H9 (cell line): ENCODE results near the gene AKAIN1. TPM values are rescaled to one million over a fixed set of nuclear protein-coding genes. Genes with fewer than 3 reads are reported as not detected.

Source experiments
- DNase-seq: peaks from one replicate; pipeline ENCODE4 v3.0.0-alpha.2; 2017
- H2AFZ ChIP-seq: one replicate; pipeline ENCODE4 v1.6.1; 2013; ENCODE audit warnings: mild to moderate bottlenecking, low read length, control low read depth, moderate library complexity
- H2AK5ac ChIP-seq: 2 replicates; pipeline ENCODE4 v1.6.1; 2013; ENCODE audit warnings: low read length, control low read depth, mixed read lengths; ENCODE audit not compliant: insufficient read length
- H2BK120ac ChIP-seq: one replicate; pipeline ENCODE4 v1.6.1; 2013; ENCODE audit warnings: low read depth, mild to moderate bottlenecking, low read length, control low read depth, inconsistent platforms; ENCODE audit not compliant: poor library complexity, severe bottlenecking
- H2BK12ac ChIP-seq: 2 replicates; pipeline ENCODE4 v1.6.1; 2013; ENCODE audit warnings: low read length, control low read depth, mixed read lengths, low read depth; ENCODE audit not compliant: insufficient read length
- H2BK15ac ChIP-seq: 2 replicates; pipeline ENCODE4 v1.6.1; 2013; ENCODE audit warnings: low read depth, low read length, control low read depth
- H2BK20ac ChIP-seq: one replicate; pipeline ENCODE4 v1.6.1; 2013; ENCODE audit warnings: low read depth, mild to moderate bottlenecking, low read length, control low read depth, inconsistent platforms; ENCODE audit not compliant: poor library complexity, severe bottlenecking
- H2BK5ac ChIP-seq: 2 replicates; pipeline ENCODE4 v1.6.1; 2013; ENCODE audit warnings: low read length, control low read depth, mixed read lengths; ENCODE audit not compliant: insufficient read length
- H3K14ac ChIP-seq: 2 replicates; pipeline ENCODE4 v1.6.1; 2013; ENCODE audit warnings: low read length, control low read depth; ENCODE audit not compliant: insufficient read depth
- H3K18ac ChIP-seq: 2 replicates; pipeline ENCODE4 v1.6.1; 2013; ENCODE audit warnings: low read depth, mild to moderate bottlenecking, mixed read lengths, low read length, control low read depth; ENCODE audit not compliant: insufficient read length
- H3K23ac ChIP-seq: 2 replicates; pipeline ENCODE4 v1.6.1; 2013; ENCODE audit warnings: low read length, control low read depth, mixed read lengths, low read depth; ENCODE audit not compliant: insufficient read length
- H3K23me2 ChIP-seq: 2 replicates; pipeline ENCODE4 v1.6.1; 2013; ENCODE audit warnings: low read depth, mild to moderate bottlenecking, mixed read lengths, low read length, control low read depth; ENCODE audit not compliant: insufficient read length, poor library complexity, severe bottlenecking
- H3K27ac ChIP-seq: 2 replicates; pipeline ENCODE4 v1.5.1; 2013; ENCODE audit warnings: low read length, control low read depth, mixed read lengths, low read depth; ENCODE audit not compliant: insufficient read length
- H3K27me3 ChIP-seq: 2 replicates; pipeline ENCODE4 v1.6.1; 2013; ENCODE audit warnings: low read length, control low read depth, inconsistent platforms; ENCODE audit not compliant: insufficient read depth
- H3K4ac ChIP-seq: 2 replicates; pipeline ENCODE4 v1.6.1; 2013; ENCODE audit warnings: low read depth, mild to moderate bottlenecking, control low read depth, inconsistent platforms, low read length, moderate library complexity
- H3K4me1 ChIP-seq: 2 replicates; pipeline ENCODE4 v1.6.1; 2013; ENCODE audit warnings: low read length, control low read depth, inconsistent platforms; ENCODE audit not compliant: insufficient read depth
- H3K4me2 ChIP-seq: 2 replicates; pipeline ENCODE4 v1.6.1; 2013; ENCODE audit warnings: low read length, control low read depth, mixed read lengths; ENCODE audit not compliant: insufficient read length, insufficient read depth
- H3K56ac ChIP-seq: 2 replicates; pipeline ENCODE4 v1.6.1; 2013; ENCODE audit warnings: low read depth, mild to moderate bottlenecking, mixed read lengths, low read length, control low read depth; ENCODE audit not compliant: insufficient read length
- H3K79me1 ChIP-seq: 2 replicates; pipeline ENCODE4 v1.6.1; 2013; ENCODE audit warnings: low read depth, mild to moderate bottlenecking, moderate library complexity, low read length, control low read depth, inconsistent platforms; ENCODE audit not compliant: insufficient read depth, poor library complexity, severe bottlenecking
- H3K79me2 ChIP-seq: 2 replicates; pipeline ENCODE4 v1.6.1; 2013; ENCODE audit warnings: low read length, control low read depth, inconsistent platforms; ENCODE audit not compliant: insufficient read depth
- H3K9ac ChIP-seq: 2 replicates; pipeline ENCODE4 v1.6.1; 2013; ENCODE audit warnings: low read length, control low read depth, mixed read lengths; ENCODE audit not compliant: insufficient read length; ENCODE audit errors: extremely low read depth
- H3K9me3 ChIP-seq: one replicate; pipeline ENCODE4 v1.6.1; 2013; ENCODE audit warnings: low read depth, low read length, inconsistent platforms; ENCODE audit not compliant: control insufficient read depth
- H3T11ph ChIP-seq: one replicate; pipeline ENCODE4 v1.6.1; 2013; ENCODE audit warnings: mild to moderate bottlenecking, low read length, control low read depth, inconsistent platforms
- H4K20me1 ChIP-seq: one replicate; pipeline ENCODE4 v1.6.1; 2013; ENCODE audit not compliant: control insufficient read depth, insufficient read length, insufficient read depth
- H4K5ac ChIP-seq: 2 replicates; pipeline ENCODE4 v1.6.1; 2013; ENCODE audit warnings: low read depth, mild to moderate bottlenecking, mixed read lengths, low read length, control low read depth; ENCODE audit not compliant: insufficient read length
- H4K8ac ChIP-seq: replicated peaks from 2 replicates; pipeline ENCODE4 v1.6.1; 2013; ENCODE audit warnings: low read length, control low read depth, mixed read lengths, low read depth; ENCODE audit not compliant: insufficient read length
- H4K91ac ChIP-seq: 2 replicates; pipeline ENCODE4 v1.6.1; 2013; ENCODE audit warnings: low read depth, mild to moderate bottlenecking, moderate library complexity, mixed read lengths, low read length, control low read depth; ENCODE audit not compliant: insufficient read length
- H3K27ac Mint-ChIP-seq, 3 experiments: 2 replicates in 2 of 3; 3 replicates in 1 of 3; pipeline ENCODE4 v1.8.0; 2020 to 2021; ENCODE audit warnings: mixed read lengths in 3 of 3, mild to moderate bottlenecking in 1 of 3, moderate library complexity in 1 of 3
- H3K27me3 Mint-ChIP-seq: 2 replicates; pipeline ENCODE4 v1.8.0; 2021; ENCODE audit warnings: low read depth, mild to moderate bottlenecking, moderate library complexity, mixed read lengths
- H3K36me3 Mint-ChIP-seq, 3 experiments: 2 replicates in 2 of 3; 3 replicates in 1 of 3; pipeline ENCODE4 v1.8.0; 2020 to 2021; ENCODE audit warnings: low read depth in 3 of 3, mixed read lengths in 3 of 3; ENCODE audit not compliant: insufficient read depth in 1 of 3
- H3K4me1 Mint-ChIP-seq, 2 experiments: 2 replicates each; pipeline ENCODE4 v1.8.0; 2020; ENCODE audit warnings: mixed read lengths in 2 of 2
- H3K4me3 Mint-ChIP-seq, 2 experiments: 2 replicates in 1 of 2; 3 replicates in 1 of 2; pipeline ENCODE4 v1.8.0; 2020 to 2021; ENCODE audit warnings: mild to moderate bottlenecking in 2 of 2, mixed read lengths in 2 of 2, moderate library complexity in 1 of 2
- H3K9me3 Mint-ChIP-seq, 2 experiments: 2 replicates in 1 of 2; 3 replicates in 1 of 2; pipeline ENCODE4 v1.8.0; 2020; ENCODE audit warnings: mild to moderate bottlenecking in 2 of 2, mixed read lengths in 2 of 2, moderate library complexity in 1 of 2
- CTCF ChIP-seq: fragments of 200-600 bp; sonication (generic); conservative IDR thresholded peaks from 3 replicates; pipeline ENCODE4 v1.8.0; 2021; ENCODE audit warnings: antibody characterized with exemption, mild to moderate bottlenecking
- WGBS: extraction: QIAGEN DNeasy Blood & Tissue Kit; methylation state at CpG from one replicate; pipeline ENCODE4 v1.1.7; 2013; ENCODE audit warnings: missing lambda C conversion rate, low lambda C conversion rate, mixed read lengths; ENCODE audit not compliant: insufficient read length; ENCODE audit errors: extremely low coverage; 5-methylcytosine and 5-hydroxymethylcytosine counted together
- total RNA-seq: library from RNA; stranded (reverse); gene quantifications from 2 replicates; pipeline ENCODE4 v1.2.1, GENCODE V29; 2021

Gene AKAIN1
- total RNA-seq, 1 experiment from 2014 or later: not detected

DNA sequence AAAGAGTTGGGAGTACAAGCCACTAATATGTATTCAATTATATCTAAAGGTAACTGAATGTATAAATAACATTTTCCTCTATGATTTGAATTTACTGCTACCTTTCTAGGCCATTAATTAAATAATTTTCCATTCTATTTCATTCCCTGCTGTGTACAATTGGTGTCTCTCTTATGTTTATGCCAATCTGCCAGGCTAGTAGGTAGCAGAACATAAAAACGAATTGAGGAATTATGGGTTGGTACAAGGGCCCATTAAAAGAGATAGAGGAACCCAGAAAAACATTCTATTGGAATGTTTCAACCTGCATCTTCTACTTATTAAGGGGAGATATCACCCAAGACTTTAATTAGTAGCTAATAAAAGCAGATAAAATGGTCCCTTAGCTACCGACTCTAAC lies 32.2 kb downstream of the AKAIN1 start:
- no peak overlapping the region for H3K9ac ChIP-seq
- no peak overlapping the region for H2AFZ ChIP-seq
- no peak overlapping the region for H3K23ac ChIP-seq
- Mint-ChIP-seq H3K4me3 (no peak overlapping the region), H3K27ac (no peak overlapping the region), H3K36me3 (no peaks in the 10 kb centered on the region), H3K4me1 (peaks cover 5 to 6% of the 10 kb centered on the region in 2 experiments), H3K9me3 (no peaks in the 10 kb centered on the region), H3K27me3 (no peaks in the 10 kb centered on the region)
- no peaks in the 10 kb centered on the region for H3K79me2 ChIP-seq
- no peak overlapping the region for H2BK120ac ChIP-seq
- no peak overlapping the region for H2BK15ac ChIP-seq
- no peak overlapping the region for H3K18ac ChIP-seq
- H4K20me1 ChIP-seq: no peaks in the 10 kb centered on the region
- no peak overlapping the region for H2BK20ac ChIP-seq
- H3K27me3 ChIP-seq: no peaks in the 10 kb centered on the region
- H3K4me2 ChIP-seq: no peak overlapping the region
- no peak overlapping the region for H3K4ac ChIP-seq
- H2BK5ac ChIP-seq: no peak overlapping the region
- H2BK12ac ChIP-seq: no peak overlapping the region
- H3K9me3 ChIP-seq: no peaks in the 10 kb centered on the region
- DNase-seq: no peak
- no peaks in the 10 kb centered on the region for H3K79me1 ChIP-seq
- H3K14ac ChIP-seq: no peak overlapping the region
- H2AK5ac ChIP-seq: no peak overlapping the region
- H4K8ac ChIP-seq: no peak overlapping the region
- no peak overlapping the region for H3T11ph ChIP-seq
- no peak overlapping the region for H4K91ac ChIP-seq
- no peak overlapping the region for H3K56ac ChIP-seq
- TF ChIP-seq CTCF: no peak
- H3K4me1 ChIP-seq: no peaks in the 10 kb centered on the region
- no peak overlapping the region for H3K27ac ChIP-seq
- H3K23me2 ChIP-seq: no peaks in the 10 kb centered on the region
- WGBS: no CpG with 5 or more reads among the region's 2 CpGs
- no peak overlapping the region for H4K5ac ChIP-seq
